Measurements from ENCODE around the gene GDF9. TPM values are rescaled to one million over a fixed set of nuclear protein-coding genes. Genes with fewer than 3 reads are reported as not detected.

Gene GDF9
- total RNA-seq, 2 donors from 2014 or later, result 0.50 to 0.93 TPM

DNA sequence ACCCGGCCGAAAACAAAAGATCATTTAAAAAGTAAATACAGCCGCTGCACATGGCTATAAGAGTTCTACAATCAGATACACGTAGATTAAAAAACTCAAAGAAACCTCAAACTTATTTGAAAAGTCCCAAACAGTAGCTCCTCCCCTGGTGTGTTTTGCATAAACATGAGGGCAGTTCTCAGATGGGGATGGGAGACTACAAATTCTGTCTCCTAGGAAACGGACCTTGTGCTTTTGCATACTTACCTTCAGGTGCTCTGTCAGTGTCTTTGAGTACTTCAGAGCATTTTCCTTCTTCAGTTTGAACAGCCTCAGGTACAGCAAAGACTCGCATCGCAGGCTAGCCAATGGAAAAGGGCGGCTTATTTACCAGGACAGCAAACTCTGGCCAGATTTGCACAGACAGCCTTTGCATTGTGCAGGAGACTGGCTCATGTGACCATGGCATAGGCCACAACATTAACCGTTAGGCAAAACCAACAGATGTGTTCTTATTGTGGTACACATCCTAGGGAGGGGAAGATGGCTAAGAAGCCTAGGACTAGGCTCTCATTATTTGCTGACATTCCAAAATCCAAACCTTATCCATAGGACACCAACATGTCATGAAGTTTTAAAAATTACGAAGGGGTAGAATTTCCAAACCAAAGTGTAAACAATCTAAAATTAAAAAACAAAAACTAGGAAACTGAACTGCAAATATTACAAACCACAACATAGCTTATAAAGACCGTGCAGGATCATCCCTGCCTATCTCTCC lies 20.0 kb upstream of the GDF9 start:
- H3K27me3 Mint-ChIP-seq, result no peaks in the 10 kb centered on the region
- peak overlapping the region in 1 of 2 donors; percentile 30 for H3K27ac Mint-ChIP-seq

GRCh38 chr5:132884548-132884947 lies 18.3 kb upstream of the GDF9 start:
- Mint-ChIP-seq H3K4me3 (no peak overlapping the region), H3K4me1 (ENCODE audit: low read depth in 2 of 2) (peaks cover 0 to 4% of the 10 kb centered on the region in 2 donors), H3K9me3 (no peaks in the 10 kb centered on the region), H3K36me3 (peaks cover 26% of the 10 kb centered on the region), H3K27ac (peak overlapping the region; percentile 50 to 67), H3K27me3 (no peaks in the 10 kb centered on the region)
- DNase-seq (ENCODE audit: low spot score) (no peak), ATAC-seq (no peak)

More for the DNA sequence above, 20.0 kb upstream of the GDF9 start:
- peaks cover 0 to 6% of the 10 kb centered on the region in 2 donors for H3K4me1 Mint-ChIP-seq (ENCODE audit: low read depth in 2 of 2)
- DNase-seq (ENCODE audit: low spot score), result no peak
- H3K36me3 Mint-ChIP-seq, result peaks cover 26% of the 10 kb centered on the region
- H3K4me3 Mint-ChIP-seq, result no peak overlapping the region
- ATAC-seq, result no peak
- H3K9me3 Mint-ChIP-seq, result no peaks in the 10 kb centered on the region

DNA sequence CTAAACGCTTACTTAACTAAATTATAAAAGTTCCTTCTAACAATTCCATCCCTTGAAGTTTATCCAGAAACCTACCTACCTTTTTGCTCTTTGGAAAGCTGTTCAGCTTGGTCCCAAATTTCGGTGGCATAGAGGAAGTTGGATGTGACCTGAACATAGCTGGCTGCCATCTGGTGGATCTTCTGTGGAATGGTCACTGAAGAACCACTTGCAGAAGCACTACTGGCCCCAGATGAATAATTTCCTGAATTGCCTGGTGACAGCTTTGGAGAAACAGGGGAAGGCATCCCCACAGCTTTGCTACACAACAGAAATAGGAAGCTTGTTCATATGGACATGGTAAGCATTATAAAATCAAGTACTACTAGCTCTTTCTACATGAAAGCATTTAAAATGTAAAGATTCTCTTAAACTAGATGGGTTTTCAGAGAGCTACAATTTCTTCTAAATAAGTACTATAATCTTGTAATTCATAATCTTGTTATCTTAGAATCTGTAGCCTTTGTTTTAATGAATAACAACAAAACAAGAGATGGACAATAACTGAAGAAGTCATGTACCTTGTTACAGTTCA lies 17.1 kb upstream of the GDF9 start:
- Mint-ChIP-seq H3K4me3 (no peak overlapping the region), H3K9me3 (no peaks in the 10 kb centered on the region), H3K27me3 (no peaks in the 10 kb centered on the region), H3K27ac (peak overlapping the region; percentile 50 to 67), H3K4me1 (ENCODE audit: low read depth in 2 of 2) (peaks cover 0 to 4% of the 10 kb centered on the region in 2 donors), H3K36me3 (peaks cover 26% of the 10 kb centered on the region)
- peak in 1 of 2 donors; percentile 63 for ATAC-seq
- no peak for DNase-seq (ENCODE audit: low spot score)

- Mint-ChIP-seq H3K27ac (no peak overlapping the region), H3K9me3 (no peaks in the 10 kb centered on the region), H3K4me1 (ENCODE audit: low read depth in 2 of 2) (peaks cover 0 to 3% of the 10 kb centered on the region in 2 donors), H3K4me3 (no peak overlapping the region), H3K36me3 (peaks cover 5% of the 10 kb centered on the region), H3K27me3 (no peaks in the 10 kb centered on the region)
- no peak for DNase-seq (ENCODE audit: low spot score)
- no peak for ATAC-seq
These were observed 11.7 kb upstream of the GDF9 start for GRCh38 chr5:132877938-132878337.

- Mint-ChIP-seq H3K36me3 (no peaks in the 10 kb centered on the region), H3K27me3 (no peaks in the 10 kb centered on the region), H3K4me3 (no peak overlapping the region), H3K9me3 (no peaks in the 10 kb centered on the region), H3K27ac (no peak overlapping the region), H3K4me1 (ENCODE audit: low read depth in 2 of 2) (peaks cover 0 to 3% of the 10 kb centered on the region in 2 donors)
- DNase-seq (ENCODE audit: low spot score), result no peak
- no peak for ATAC-seq
These were observed 11.2 kb upstream of the GDF9 start for GRCh38 chr5:132877466-132877865.

DNA sequence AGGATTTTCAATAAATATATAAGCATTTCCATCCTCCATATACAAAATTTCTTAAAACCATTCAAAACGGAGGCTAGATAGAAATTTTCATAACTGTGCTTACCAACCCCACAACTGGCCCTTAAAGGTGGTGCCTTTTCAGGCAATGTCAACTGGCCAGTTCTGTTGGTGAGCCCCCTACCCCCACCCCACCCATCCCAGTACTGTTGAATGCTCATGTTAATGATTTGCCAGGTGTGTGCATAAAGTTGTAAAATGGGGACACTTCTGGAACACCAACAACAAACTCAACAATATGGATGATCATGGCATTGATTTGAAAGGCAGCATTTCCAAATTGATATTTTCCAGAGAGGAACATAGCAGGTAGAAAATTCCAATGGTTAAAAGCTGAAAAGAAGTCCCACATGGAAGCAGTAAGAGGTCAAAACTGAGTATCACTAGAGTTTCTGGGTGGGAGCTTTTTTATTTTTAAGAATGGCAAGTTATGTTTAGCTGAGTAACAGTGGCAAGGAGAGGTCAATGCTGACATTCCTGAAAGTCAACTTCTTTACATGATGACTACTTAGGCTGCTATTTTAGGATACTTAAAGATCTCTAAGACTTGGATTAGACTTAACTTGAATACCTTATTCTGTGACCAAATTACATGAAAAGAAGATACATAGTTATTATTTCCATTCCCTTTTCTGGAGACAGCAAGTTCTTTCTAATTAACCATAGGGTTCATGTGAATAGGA lies 9.9 kb upstream of the GDF9 start:
- Mint-ChIP-seq H3K27ac (no peak overlapping the region), H3K4me1 (ENCODE audit: low read depth in 2 of 2) (peaks cover 0 to 3% of the 10 kb centered on the region in 2 donors), H3K27me3 (no peaks in the 10 kb centered on the region), H3K9me3 (no peaks in the 10 kb centered on the region), H3K36me3 (no peaks in the 10 kb centered on the region), H3K4me3 (no peak overlapping the region)
- ATAC-seq (no peak), DNase-seq (ENCODE audit: low spot score) (no peak)

DNA sequence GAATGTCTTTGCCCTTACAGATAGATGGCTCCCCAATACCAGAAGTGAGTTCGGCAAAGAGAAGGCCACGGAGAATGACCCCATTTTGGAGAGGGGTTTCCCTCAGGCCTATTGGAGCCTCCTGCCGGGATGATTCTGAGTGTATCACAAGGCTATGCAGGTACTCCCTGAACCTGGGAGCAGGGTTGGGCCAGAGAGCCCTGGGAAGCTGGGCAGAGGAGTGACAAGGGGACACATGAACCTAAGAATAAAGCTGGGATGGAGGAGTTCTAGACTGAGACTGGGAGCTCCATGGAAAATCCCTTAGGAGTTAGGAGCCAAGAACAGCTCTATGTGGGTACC lies 7.6 kb upstream of the GDF9 start:
- no peak overlapping the region for H3K27ac Mint-ChIP-seq
- DNase-seq (ENCODE audit: low spot score) (no peak), ATAC-seq (no peak)
- no peaks in the 10 kb centered on the region for H3K27me3 Mint-ChIP-seq
- H3K4me1 Mint-ChIP-seq (ENCODE audit: low read depth in 2 of 2), result peaks cover under 1 to 3% of the 10 kb centered on the region in 2 donors
- no peaks in the 10 kb centered on the region for H3K36me3 Mint-ChIP-seq
- no peaks in the 10 kb centered on the region for H3K9me3 Mint-ChIP-seq
- no peak overlapping the region for H3K4me3 Mint-ChIP-seq

DNA sequence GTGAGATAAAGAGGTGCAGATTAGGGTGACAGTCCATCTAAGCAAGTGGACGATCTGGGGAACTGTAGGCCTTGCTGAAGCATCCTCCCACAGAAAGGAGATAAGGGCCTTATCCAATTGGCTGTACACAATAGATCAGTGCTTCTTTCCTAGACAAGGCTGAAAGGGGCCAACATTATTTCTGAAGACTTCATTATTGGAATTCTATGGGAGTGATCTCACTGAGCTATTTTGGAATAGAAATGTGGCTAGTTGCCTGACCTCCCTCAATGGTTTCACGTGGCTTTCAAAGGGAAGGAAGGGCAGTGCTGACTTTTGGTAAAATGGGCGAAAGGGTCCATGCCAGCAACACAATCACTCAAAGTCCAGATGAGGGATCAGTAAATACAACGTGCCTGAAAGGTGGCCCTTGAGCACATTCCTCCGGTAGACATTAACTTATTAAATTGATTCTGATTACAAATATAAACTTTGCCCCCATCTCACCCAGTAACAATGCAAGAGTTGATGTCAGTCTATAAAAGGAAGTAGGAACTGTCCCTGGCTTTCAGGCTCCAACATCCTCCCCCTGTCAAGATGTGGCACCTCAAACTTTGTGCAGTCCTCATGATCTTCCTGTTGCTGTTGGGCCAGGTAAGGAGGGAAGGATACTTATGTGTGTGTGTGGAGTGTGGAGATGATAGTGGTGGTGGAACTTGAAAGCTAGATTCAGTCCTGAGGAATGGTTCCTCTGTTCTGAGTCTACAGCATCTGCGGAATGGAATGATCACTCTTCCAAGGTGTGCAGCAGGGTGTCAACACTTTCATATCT lies 7.1 kb upstream of the GDF9 start, which contains the start of gene LEAP2:
TSS of gene LEAP2 (plus strand) at position 550 of the 811 bp plus-strand sequence. CDS start at position 577, 27 bp downstream.
- ATAC-seq, result no peak
- no peak for DNase-seq (ENCODE audit: low spot score)
- H3K27ac Mint-ChIP-seq, result peak within 1 kb of the TSS; percentile 7 to 15
- H3K4me3 Mint-ChIP-seq, result no peak within 1 kb of the TSS
- H3K36me3 Mint-ChIP-seq, result no peaks in the 10 kb centered on the region
- H3K9me3 Mint-ChIP-seq, result no peaks in the 10 kb centered on the region
- no peaks in the 10 kb centered on the region for H3K27me3 Mint-ChIP-seq
- H3K4me1 Mint-ChIP-seq (ENCODE audit: low read depth in 2 of 2), result peaks cover 3 to 4% of the 10 kb centered on the region in 2 donors

- Mint-ChIP-seq H3K27me3 (no peaks in the 10 kb centered on the region), H3K36me3 (no peaks in the 10 kb centered on the region), H3K4me3 (no peak overlapping the region), H3K27ac (peak overlapping the region; percentile 7 to 15), H3K4me1 (ENCODE audit: low read depth in 2 of 2) (peaks cover 3 to 4% of the 10 kb centered on the region in 2 donors), H3K9me3 (no peaks in the 10 kb centered on the region)
- no peak for DNase-seq (ENCODE audit: low spot score)
- no peak for ATAC-seq
These were observed 6.5 kb upstream of the GDF9 start for GRCh38 chr5:132872788-132873118.

GRCh38 chr5:132871459-132872284 lies 5.4 kb upstream of the GDF9 start:
- H3K36me3 Mint-ChIP-seq, result peaks cover 7% of the 10 kb centered on the region
- no peaks in the 10 kb centered on the region for H3K9me3 Mint-ChIP-seq
- DNase-seq (ENCODE audit: low spot score) (no peak), ATAC-seq (no peak)
- H3K4me1 Mint-ChIP-seq (ENCODE audit: low read depth in 2 of 2), result peaks cover 7 to 13% of the 10 kb centered on the region in 2 donors
- no peaks in the 10 kb centered on the region for H3K27me3 Mint-ChIP-seq
- no peak overlapping the region for H3K4me3 Mint-ChIP-seq
- H3K27ac Mint-ChIP-seq, result no peak overlapping the region

DNA sequence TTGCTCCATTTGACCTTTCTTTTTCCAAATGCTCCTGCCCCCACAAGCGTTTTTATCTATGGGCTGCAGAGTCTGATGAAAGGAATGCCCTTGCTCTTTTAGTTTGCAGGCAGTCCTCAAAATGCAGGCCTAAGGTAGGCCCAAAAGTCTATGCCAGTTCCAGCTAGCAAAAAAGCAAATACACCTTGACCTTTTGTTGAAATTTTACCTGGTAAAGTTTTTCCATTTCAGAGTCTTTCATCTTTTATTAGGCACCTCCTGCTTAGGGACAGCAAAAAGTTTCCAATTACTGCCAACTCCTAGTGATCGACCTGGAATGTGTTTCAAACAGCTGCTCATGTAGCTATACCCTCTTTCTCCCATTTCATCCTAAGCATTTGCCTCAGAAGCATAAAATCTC lies 4.5 kb upstream of the GDF9 start:
- H3K4me1 Mint-ChIP-seq (ENCODE audit: low read depth in 2 of 2), result peaks cover 15 to 22% of the 10 kb centered on the region in 2 donors
- H3K36me3 Mint-ChIP-seq, result peaks cover 7% of the 10 kb centered on the region
- DNase-seq (ENCODE audit: low spot score), result no peak
- H3K27me3 Mint-ChIP-seq, result no peaks in the 10 kb centered on the region
- ATAC-seq, result no peak
- no peak overlapping the region for H3K4me3 Mint-ChIP-seq
- no peaks in the 10 kb centered on the region for H3K9me3 Mint-ChIP-seq
- no peak overlapping the region for H3K27ac Mint-ChIP-seq

DNA sequence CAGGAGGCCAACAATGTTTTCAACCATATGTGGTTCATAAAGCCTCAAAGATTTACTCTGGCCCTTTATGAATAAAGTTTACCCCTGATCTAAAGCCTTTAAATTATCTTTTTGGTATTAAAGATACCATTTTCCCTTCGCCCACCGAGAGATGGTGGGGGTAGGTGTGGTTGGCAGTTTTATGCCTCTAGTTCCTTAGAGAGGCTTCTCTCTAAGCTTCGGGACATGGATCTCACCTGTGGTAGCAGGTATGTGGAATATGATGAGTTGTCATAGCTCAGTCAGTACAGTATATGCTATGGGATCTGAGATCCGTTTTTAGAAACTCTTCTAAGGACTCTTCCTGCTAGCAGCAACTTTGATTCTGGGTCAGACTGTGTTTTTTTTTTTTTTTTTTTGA lies 2.5 kb upstream of the GDF9 start:
- DNase-seq (ENCODE audit: low spot score), result no peak
- Mint-ChIP-seq H3K27ac (peak overlapping the region in 1 of 2 donors; percentile 97), H3K27me3 (no peaks in the 10 kb centered on the region), H3K36me3 (peaks cover 7% of the 10 kb centered on the region), H3K4me1 (ENCODE audit: low read depth in 2 of 2) (peaks cover 21 to 28% of the 10 kb centered on the region in 2 donors), H3K9me3 (no peaks in the 10 kb centered on the region), H3K4me3 (no peak overlapping the region)
- ATAC-seq, result no peak

DNA sequence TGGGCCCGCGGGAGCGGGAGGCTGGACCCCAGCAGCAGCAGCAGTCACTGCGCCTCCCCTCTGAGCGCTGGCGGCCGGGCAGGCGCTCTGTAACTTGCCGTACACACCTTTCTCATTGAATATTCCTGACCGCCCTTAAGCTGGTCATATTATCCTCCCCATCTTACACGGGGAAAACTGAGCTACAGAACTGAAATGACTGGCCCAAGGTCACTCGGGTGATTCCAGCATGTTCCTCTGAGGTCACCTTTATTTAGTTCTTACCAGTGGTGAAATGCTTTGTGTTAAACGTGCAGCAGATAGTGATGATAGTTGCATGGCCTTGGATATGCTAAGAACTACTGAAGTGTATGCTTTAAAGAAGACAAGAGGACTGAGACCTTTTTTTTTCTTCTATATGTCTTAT lies 780 bp upstream of the GDF9 start:
- ATAC-seq, result no peak
- DNase-seq (ENCODE audit: low spot score), result no peak

More for the DNA sequence above, 780 bp upstream of the GDF9 start:
- Mint-ChIP-seq H3K27ac (peak overlapping the region; percentile 94 to 97), H3K4me3 (peak overlapping the region; percentile 99), H3K36me3 (peaks cover 7% of the 10 kb centered on the region), H3K9me3 (no peaks in the 10 kb centered on the region), H3K27me3 (no peaks in the 10 kb centered on the region), H3K4me1 (ENCODE audit: low read depth in 2 of 2) (peaks cover 18 to 28% of the 10 kb centered on the region in 2 donors)

All from natural killer cell treated with Interleukin-12 subunit alpha and Interleukin-12 subunit beta and Interleukin-15 and Interleukin-18, amount 100 ng/mL, for 72 hours (primary cell).